IMR-90 (cell line): Measurements from ENCODE around the gene CBLIF. TPM values are rescaled to one million over a fixed set of nuclear protein-coding genes. Genes with fewer than 3 reads are reported as not detected.

Experiments
- ATAC-seq: fragments of 200-7000 bp; cut with Tn5 transposase; 2 replicates; pipeline ENCODE4 v1.9.1; 2020; ENCODE audit warnings: low read depth, mild to moderate bottlenecking, moderate library complexity
- BruUV-seq: library from RNA; stranded (reverse); fragments of 400-500 nt; replicated peaks from 2 replicates; lab custom pipeline; 2021; lab: Mats Ljungman, UMichigan
- CTCF ChIA-PET: fragments of 300-600 bp; formaldehyde crosslinking; extraction: SDS; loops from one replicate; lab custom pipeline; 2021; ENCODE audit warnings: antibody characterized with exemption; lab: Yijun Ruan, JAX
- POLR2A ChIA-PET: fragments of 300-600 bp; sonication (Branson Sonifier 250); formaldehyde crosslinking; loops from one replicate; lab custom pipeline; 2022; ENCODE audit warnings: antibody characterized with exemption; ENCODE audit not compliant: unreplicated experiment; lab: Charles Lee
- DNase-seq: peaks from one replicate; pipeline ENCODE4 v3.0.0; 2013
- H2AFZ ChIP-seq: replicated peaks from 2 replicates; pipeline ENCODE3; 2013; ENCODE audit warnings: low read length, mild to moderate bottlenecking; ENCODE audit not compliant: poor library complexity
- H2AK5ac ChIP-seq: 2 replicates; pipeline ENCODE4 v1.6.1; 2013; ENCODE audit warnings: low read depth, low read length, inconsistent platforms
- H2AK9ac ChIP-seq: replicated peaks from 2 replicates; pipeline ENCODE3; 2013; ENCODE audit warnings: mild to moderate bottlenecking, low read depth, low read length, moderate library complexity; ENCODE audit not compliant: poor library complexity
- H2BK120ac ChIP-seq: 2 replicates; pipeline ENCODE4 v1.6.1; 2013; ENCODE audit warnings: low read depth, low read length, inconsistent platforms
- H2BK15ac ChIP-seq: 3 replicates; pipeline ENCODE4 v1.6.1; 2013; ENCODE audit warnings: low read depth, low read length, inconsistent platforms
- H2BK20ac ChIP-seq: 2 replicates; pipeline ENCODE4 v1.6.1; 2013; ENCODE audit warnings: low read depth, mild to moderate bottlenecking, inconsistent platforms, low read length, moderate library complexity
- H2BK5ac ChIP-seq: 2 replicates; pipeline ENCODE4 v1.6.1; 2013; ENCODE audit warnings: mild to moderate bottlenecking, low read depth, low read length, inconsistent platforms; ENCODE audit not compliant: poor library complexity, severe bottlenecking
- H3K14ac ChIP-seq: replicated peaks from 2 replicates; pipeline ENCODE4 v1.6.1; 2013; ENCODE audit warnings: low read depth, low read length, inconsistent platforms
- H3K18ac ChIP-seq: 2 replicates; pipeline ENCODE4 v1.6.1; 2013; ENCODE audit warnings: low read depth, low read length, control low read depth
- H3K23ac ChIP-seq: 2 replicates; pipeline ENCODE4 v1.6.1; 2013; ENCODE audit warnings: low read depth, low read length, inconsistent platforms
- H3K27ac ChIP-seq: 2 replicates; pipeline ENCODE4 v1.5.1; 2013; ENCODE audit warnings: mild to moderate bottlenecking, control low read depth, low read length; ENCODE audit not compliant: insufficient read depth
- H3K27me3 ChIP-seq: 2 replicates; pipeline ENCODE4 v1.6.1; 2013; ENCODE audit warnings: low read length; ENCODE audit not compliant: control insufficient read depth, insufficient read depth
- H3K36me3 ChIP-seq: 2 replicates; pipeline ENCODE4 v1.6.1; 2013; ENCODE audit warnings: low read length, mixed read lengths; ENCODE audit not compliant: control insufficient read depth, insufficient read depth
- H3K4ac ChIP-seq: 2 replicates; pipeline ENCODE4 v1.6.1; 2013; ENCODE audit warnings: low read depth, low read length, inconsistent platforms
- H3K4me1 ChIP-seq: 2 replicates; pipeline ENCODE4 v1.6.1; 2013; ENCODE audit warnings: low read length, mixed read lengths; ENCODE audit not compliant: control insufficient read depth, insufficient read depth
- H3K4me2 ChIP-seq: 2 replicates; pipeline ENCODE4 v1.6.1; 2013; ENCODE audit warnings: low read depth, mild to moderate bottlenecking, control low read depth, low read length, moderate library complexity
- H3K4me3 ChIP-seq: 2 replicates; pipeline ENCODE4 v1.5.1; 2013; ENCODE audit warnings: low read depth, mild to moderate bottlenecking, control low read depth, low read length, moderate library complexity; ENCODE audit not compliant: insufficient read depth
- H3K56ac ChIP-seq: 2 replicates; pipeline ENCODE4 v1.6.1; 2013; ENCODE audit warnings: low read length, inconsistent platforms; ENCODE audit not compliant: insufficient read depth; ENCODE audit errors: extremely low read depth
- H3K79me1 ChIP-seq, 2 experiments: 2 replicates each; pipeline ENCODE4 v1.6.1; 2013; ENCODE audit warnings: low read length in 2 of 2, inconsistent platforms in 1 of 2, low read depth in 1 of 2
- H3K9ac ChIP-seq: 2 replicates; pipeline ENCODE4 v1.6.1; 2013; ENCODE audit warnings: low read depth, low read length, control low read depth
- H3K9me1 ChIP-seq: 2 replicates; pipeline ENCODE4 v1.6.1; 2013; ENCODE audit warnings: low read length, inconsistent platforms; ENCODE audit not compliant: insufficient read depth
- H3K9me3 ChIP-seq: 2 replicates; pipeline ENCODE4 v1.6.1; 2013; ENCODE audit warnings: low read length; ENCODE audit not compliant: control insufficient read depth, insufficient read depth
- H4K20me1 ChIP-seq: 2 replicates; pipeline ENCODE4 v1.6.1; 2013; ENCODE audit warnings: low read length, inconsistent platforms; ENCODE audit not compliant: insufficient read depth
- H4K5ac ChIP-seq: 2 replicates; pipeline ENCODE4 v1.6.1; 2013; ENCODE audit warnings: mild to moderate bottlenecking, low read depth, low read length, control low read depth
- H4K8ac ChIP-seq, 2 experiments: 2 replicates each; pipeline ENCODE4 v1.6.1; 2013; ENCODE audit warnings: low read depth in 2 of 2, low read length in 2 of 2, control low read depth in 1 of 2, inconsistent platforms in 1 of 2
- H4K91ac ChIP-seq: 2 replicates; pipeline ENCODE4 v1.6.1; 2013; ENCODE audit warnings: low read depth, low read length, inconsistent platforms; ENCODE audit not compliant: insufficient read depth
- BHLHE40 ChIP-seq: fragments of 150-350 bp; IDR thresholded peaks from 2 replicates; pipeline ENCODE4 v1.6.1; 2016; ENCODE audit warnings: mild to moderate bottlenecking, low read depth, low read length
- CEBPB ChIP-seq: IDR thresholded peaks from 2 replicates; pipeline ENCODE4 v1.6.1; 2012; ENCODE audit warnings: low read depth, low read length, improper control_type of control experiment
- CHD1 ChIP-seq: IDR thresholded peaks from 2 replicates; pipeline ENCODE4 v1.6.1; 2012; ENCODE audit warnings: low read depth, low read length, improper control_type of control experiment
- CTCF ChIP-seq: conservative IDR thresholded peaks from 2 replicates; pipeline ENCODE4 v1.5.1; 2012; ENCODE audit warnings: mild to moderate bottlenecking, low read depth, low read length, improper control_type of control experiment
- ELK1 ChIP-seq: fragments of 150-350 bp; IDR thresholded peaks from 2 replicates; pipeline ENCODE4 v1.6.1; 2016; ENCODE audit warnings: low read depth, mild to moderate bottlenecking, low read length, moderate library complexity, borderline replicate concordance
- FOS ChIP-seq: fragments of 150-350 bp; IDR thresholded peaks from 2 replicates; pipeline ENCODE4 v1.6.1; 2016; ENCODE audit warnings: low read depth, low read length
- MAFK ChIP-seq: IDR thresholded peaks from 2 replicates; pipeline ENCODE4 v1.6.1; 2012; ENCODE audit warnings: low read depth, low read length, improper control_type of control experiment
- MAZ ChIP-seq: IDR thresholded peaks from 2 replicates; pipeline ENCODE4 v1.6.1; 2012; ENCODE audit warnings: low read depth, mild to moderate bottlenecking, low read length, improper control_type of control experiment, moderate library complexity, borderline replicate concordance
- MXI1 ChIP-seq: IDR thresholded peaks from 2 replicates; pipeline ENCODE4 v1.6.1; 2012; ENCODE audit warnings: low read depth, mild to moderate bottlenecking, low read length, moderate library complexity, borderline replicate concordance
- NFE2L2 ChIP-seq: fragments of 150-350 bp; IDR thresholded peaks from 2 replicates; pipeline ENCODE4 v1.6.1; 2016; ENCODE audit warnings: low read depth, mild to moderate bottlenecking, low read length
- POLR2A ChIP-seq: IDR thresholded peaks from 2 replicates; pipeline ENCODE4 v1.6.1; 2012; ENCODE audit warnings: mild to moderate bottlenecking, low read depth, low read length
- RAD21 ChIP-seq: IDR thresholded peaks from 2 replicates; pipeline ENCODE4 v1.6.1; 2012; ENCODE audit warnings: low read length, improper control_type of control experiment
- RCOR1 ChIP-seq: IDR thresholded peaks from 2 replicates; pipeline ENCODE4 v1.6.1; 2012; ENCODE audit warnings: mild to moderate bottlenecking, low read length, improper control_type of control experiment; ENCODE audit not compliant: insufficient replicate concordance
- RFX5 ChIP-seq: IDR thresholded peaks from 2 replicates; pipeline ENCODE4 v1.8.0; 2012; ENCODE audit warnings: low read depth, mild to moderate bottlenecking, low read length, moderate library complexity
- SMC3 ChIP-seq: fragments of 150-350 bp; IDR thresholded peaks from 2 replicates; pipeline ENCODE4 v1.6.1; 2016; ENCODE audit warnings: low read depth, mild to moderate bottlenecking, antibody characterized with exemption, low read length, moderate library complexity
- USF2 ChIP-seq: fragments of 150-350 bp; IDR thresholded peaks from 2 replicates; pipeline ENCODE4 v1.6.1; 2017; ENCODE audit warnings: mild to moderate bottlenecking, antibody characterized with exemption, low read length, low read depth
- WGBS, 2 experiments: methylation state at CpG; one replicate each; pipeline versions ENCODE4 v1.1.5 to v1.1.7; 2013; ENCODE audit warnings: missing lambda C conversion rate in 2 of 2; ENCODE audit not compliant: insufficient read length in 1 of 2; ENCODE audit errors: extremely low coverage in 2 of 2; 5-methylcytosine and 5-hydroxymethylcytosine counted together
- dilution Hi-C: fragments of 300-500 bp; cut with HindIII; formaldehyde crosslinking; loops from one replicate; pipeline ENCODE4 v1.14.3; 2018; ENCODE audit warnings: low sequenced_read_pairs; ENCODE audit not compliant: unreplicated experiment
- in situ Hi-C: fragments of 300-500 bp; cut with MboI; formaldehyde crosslinking; loops from 3 replicates; pipeline ENCODE4 v1.14.3; 2019; ENCODE audit warnings: low sequenced_read_pairs, inconsistent platforms, mixed read lengths
- intact Hi-C: fragments of 100-400 bp; cut with micrococcal nuclease; formaldehyde crosslinking; loops from 2 replicates; pipeline ENCODE4 v1.10.0; 2022
- polyA plus RNA-seq, 3 experiments: library from polyadenylated mRNA; depleted of rRNA; stranded (reverse); fragments of >200 nt; gene quantifications; 2 replicates each; pipeline ENCODE4 v1.2.3, GENCODE V29; 2012; ENCODE audit warnings: low replicate concordance in 1 of 3
- total RNA-seq: library from RNA; depleted of rRNA; stranded (reverse); fragments of >200 nt; gene quantifications from 2 replicates; pipeline ENCODE4 v1.2.3, GENCODE V29; 2012

CBLIF gene
- total and polyA plus RNA-seq, 2 of the 4 experiments (the other 2 are of a cell fraction): not detected

GRCh38 chr11:59875856-59876519 is 30.7 kb upstream of the CBLIF start:
- H4K8ac ChIP-seq: no peak overlapping the region
- H2BK15ac ChIP-seq: no peak overlapping the region
- TF ChIP-seq MAFK: no peak
- TF ChIP-seq CHD1: no peak
- no peak for TF ChIP-seq USF2
- TF ChIP-seq MXI1: no peak
- no peak for TF ChIP-seq RAD21
- TF ChIP-seq BHLHE40: no peak
- no peak for TF ChIP-seq MAZ
- TF ChIP-seq RFX5: no peak
- TF ChIP-seq RCOR1: no peak
- TF ChIP-seq NFE2L2: no peak
- TF ChIP-seq POLR2A: no peak
- no peak for TF ChIP-seq ELK1
- no peak for TF ChIP-seq FOS
- TF ChIP-seq SMC3: no peak
- no peak; the same call in 1 of the 2 replicates for TF ChIP-seq CEBPB
- no peak for TF ChIP-seq CTCF
- intact Hi-C loops: no loop called here
- H2BK120ac ChIP-seq: no peak overlapping the region
- no peaks in the 10 kb centered on the region for H3K9me1 ChIP-seq
- H3K23ac ChIP-seq: no peak overlapping the region
- no peaks in the 10 kb centered on the region for H3K36me3 ChIP-seq
- H2AK9ac ChIP-seq: no peak overlapping the region
- no peaks in the 10 kb centered on the region for H3K79me1 ChIP-seq
- no peak overlapping the region for H3K27ac ChIP-seq
- H2BK5ac ChIP-seq: no peak overlapping the region
- H3K4me3 ChIP-seq: no peak overlapping the region
- H3K4ac ChIP-seq: no peak overlapping the region
- H2BK20ac ChIP-seq: no peak overlapping the region
- no peaks in the 10 kb centered on the region for H4K20me1 ChIP-seq
- H4K5ac ChIP-seq: no peak overlapping the region
- H3K9ac ChIP-seq: no peak overlapping the region
- ATAC-seq: no peak
- in situ Hi-C loops: no loop called here
- DNase-seq: no peak
- no peak overlapping the region for H2AK5ac ChIP-seq
- H3K4me2 ChIP-seq: no peak overlapping the region
- no peak overlapping the region for H3K56ac ChIP-seq
- H3K14ac ChIP-seq: no peak overlapping the region
- dilution Hi-C loops: no loop called here
- no peaks in the 10 kb centered on the region for H3K4me1 ChIP-seq
- no peak overlapping the region for H2AFZ ChIP-seq
- BruUV-seq: no TSS peak
- no peaks in the 10 kb centered on the region for H3K27me3 ChIP-seq
- no peaks in the 10 kb centered on the region for H3K9me3 ChIP-seq
- H3K18ac ChIP-seq: no peak overlapping the region
- ChIA-PET CTCF (no interaction called here), POLR2A (no interaction called here)
- WGBS, 2 experiments: 40% methylated on average over 2 of the region's 9 CpGs; no CpG with 5 or more reads in 1 of the 2 experiments
- H4K91ac ChIP-seq: no peak overlapping the region
